HEK293 (cell line): Measurements from ENCODE around the gene MIF4GD.
A peak's percentile ranks its signal among the peaks of the same experiment; 100 is the strongest.

Source experiments
- AEBP2 ChIP-seq: fragments of 450-650 bp; formaldehyde crosslinking; IDR thresholded peaks from 2 replicates; pipeline ENCODE4 v1.5.1; 2016; ENCODE audit warnings: missing biosample characterization, missing genetic modification characterization, borderline replicate concordance
- GLI2 ChIP-seq: fragments of 450-650 bp; formaldehyde crosslinking; IDR thresholded peaks from 2 replicates; pipeline ENCODE4; 2017; ENCODE audit warnings: missing biosample characterization, missing genetic modification characterization, low read depth, borderline replicate concordance
- GLI4 ChIP-seq: fragments of 450-650 bp; formaldehyde crosslinking; IDR thresholded peaks from 2 replicates; pipeline ENCODE4 v1.5.1; 2016; ENCODE audit warnings: missing biosample characterization, missing genetic modification characterization
- GLIS2 ChIP-seq: fragments of 450-650 bp; formaldehyde crosslinking; IDR thresholded peaks from 2 replicates; pipeline ENCODE4 v1.5.1; 2016; ENCODE audit warnings: missing biosample characterization, missing genetic modification characterization
- IKZF3 ChIP-seq: fragments of 450-650 bp; IDR thresholded peaks from 2 replicates; pipeline ENCODE4 v1.5.0; 2018; ENCODE audit warnings: missing biosample characterization, mild to moderate bottlenecking, missing genetic modification characterization, moderate library complexity
- KLF16 ChIP-seq: fragments of 450-650 bp; formaldehyde crosslinking; IDR thresholded peaks from 2 replicates; pipeline ENCODE4 v1.5.1; 2017; ENCODE audit warnings: missing biosample characterization, missing genetic modification characterization
- KLF7 ChIP-seq: fragments of 450-650 bp; formaldehyde crosslinking; IDR thresholded peaks from 2 replicates; pipeline ENCODE4 v1.5.1; 2016; ENCODE audit warnings: missing biosample characterization, missing genetic modification characterization, borderline replicate concordance
- MEIS1 ChIP-seq: sonication (generic); formaldehyde crosslinking; IDR thresholded peaks from 2 replicates; pipeline ENCODE4 v1.8.1; 2022; ENCODE audit warnings: missing genetic modification reagents, mild to moderate bottlenecking, borderline replicate concordance
- SP3 ChIP-seq: fragments of 450-650 bp; formaldehyde crosslinking; IDR thresholded peaks from 2 replicates; pipeline ENCODE4 v1.5.1; 2016; ENCODE audit warnings: missing biosample characterization, missing genetic modification characterization
- ZBTB20 ChIP-seq: fragments of 450-650 bp; formaldehyde crosslinking; IDR thresholded peaks from 2 replicates; pipeline ENCODE4 v1.5.1; 2016; ENCODE audit warnings: missing biosample characterization, missing genetic modification characterization
- ZBTB26 ChIP-seq: fragments of 450-650 bp; formaldehyde crosslinking; optimal IDR thresholded peaks from 2 replicates; pipeline ENCODE3; 2016; ENCODE audit warnings: missing biosample characterization, mild to moderate bottlenecking, missing genetic modification characterization
- ZNF112 ChIP-seq: fragments of 450-650 bp; formaldehyde crosslinking; IDR thresholded peaks from 2 replicates; pipeline ENCODE4 v1.5.0; 2017; ENCODE audit warnings: missing biosample characterization, missing genetic modification characterization
- ZNF114 ChIP-seq: fragments of 450-650 bp; formaldehyde crosslinking; IDR thresholded peaks from 2 replicates; pipeline ENCODE4 v1.5.0; 2017; ENCODE audit warnings: missing biosample characterization, missing genetic modification characterization
- ZNF16 ChIP-seq: fragments of 450-650 bp; formaldehyde crosslinking; IDR thresholded peaks from 2 replicates; pipeline ENCODE4 v1.5.1; 2016; ENCODE audit warnings: low read depth, missing biosample characterization, missing genetic modification characterization
- ZNF169 ChIP-seq: fragments of 450-650 bp; formaldehyde crosslinking; IDR thresholded peaks from 2 replicates; pipeline ENCODE4 v1.5.1; 2016; ENCODE audit warnings: missing biosample characterization, missing genetic modification characterization
- ZNF221 ChIP-seq: fragments of 450-650 bp; formaldehyde crosslinking; IDR thresholded peaks from 2 replicates; pipeline ENCODE4 v1.5.1; 2017; ENCODE audit warnings: missing biosample characterization, missing genetic modification characterization, borderline replicate concordance
- ZNF239 ChIP-seq: fragments of 450-650 bp; formaldehyde crosslinking; IDR thresholded peaks from 2 replicates; pipeline ENCODE4 v1.5.1; 2016; ENCODE audit warnings: missing biosample characterization, missing genetic modification characterization
- ZNF350 ChIP-seq: fragments of 450-650 bp; formaldehyde crosslinking; IDR thresholded peaks from 2 replicates; pipeline ENCODE4 v1.5.0; 2017; ENCODE audit warnings: missing biosample characterization, mild to moderate bottlenecking, missing genetic modification characterization
- ZNF423 ChIP-seq: fragments of 450-650 bp; formaldehyde crosslinking; IDR thresholded peaks from 2 replicates; pipeline ENCODE4 v1.5.1; 2016; ENCODE audit warnings: missing biosample characterization, missing genetic modification characterization
- ZNF449 ChIP-seq: fragments of 450-650 bp; formaldehyde crosslinking; IDR thresholded peaks from 2 replicates; pipeline ENCODE4 v1.5.1; 2017; ENCODE audit warnings: missing biosample characterization, mild to moderate bottlenecking, missing genetic modification characterization, moderate library complexity
- ZNF473 ChIP-seq: fragments of 450-650 bp; formaldehyde crosslinking; IDR thresholded peaks from 2 replicates; pipeline ENCODE4 v1.5.1; 2017; ENCODE audit warnings: missing biosample characterization, missing genetic modification characterization
- ZNF501 ChIP-seq: fragments of 450-650 bp; formaldehyde crosslinking; IDR thresholded peaks from 2 replicates; pipeline ENCODE4 v1.5.1; 2016; ENCODE audit warnings: missing biosample characterization, missing genetic modification characterization
- ZNF510 ChIP-seq: fragments of 450-650 bp; formaldehyde crosslinking; IDR thresholded peaks from 2 replicates; pipeline ENCODE4 v1.5.1; 2018; ENCODE audit warnings: mild to moderate bottlenecking, missing genetic modification characterization, missing biosample characterization; ENCODE audit not compliant: insufficient replicate concordance
- ZNF521 ChIP-seq: fragments of 450-650 bp; formaldehyde crosslinking; IDR thresholded peaks from 2 replicates; pipeline ENCODE4 v1.5.1; 2017; ENCODE audit warnings: missing biosample characterization, mild to moderate bottlenecking, missing genetic modification characterization
- ZNF621 ChIP-seq: fragments of 450-650 bp; formaldehyde crosslinking; IDR thresholded peaks from 2 replicates; pipeline ENCODE4 v1.5.1; 2017; ENCODE audit warnings: missing biosample characterization, missing genetic modification characterization
- ZNF639 ChIP-seq: fragments of 450-650 bp; formaldehyde crosslinking; IDR thresholded peaks from 2 replicates; pipeline ENCODE4 v1.5.1; 2016; ENCODE audit warnings: missing biosample characterization, missing genetic modification characterization
- ZNF670 ChIP-seq: fragments of 450-650 bp; formaldehyde crosslinking; IDR thresholded peaks from 2 replicates; pipeline ENCODE4 v1.5.1; 2016; ENCODE audit warnings: missing biosample characterization, missing genetic modification characterization, low read depth
- ZNF692 ChIP-seq: fragments of 450-650 bp; formaldehyde crosslinking; IDR thresholded peaks from 2 replicates; pipeline ENCODE4 v1.5.1; 2016; ENCODE audit warnings: missing biosample characterization, missing genetic modification characterization
- ZNF777 ChIP-seq: fragments of 450-650 bp; formaldehyde crosslinking; IDR thresholded peaks from 2 replicates; pipeline ENCODE4 v1.5.1; 2017; ENCODE audit warnings: missing biosample characterization, missing genetic modification characterization, borderline replicate concordance
- ZSCAN16 ChIP-seq: fragments of 450-650 bp; formaldehyde crosslinking; IDR thresholded peaks from 2 replicates; pipeline ENCODE4 v1.5.1; 2016; ENCODE audit warnings: missing biosample characterization, missing genetic modification characterization
- ZSCAN4 ChIP-seq: fragments of 450-650 bp; formaldehyde crosslinking; IDR thresholded peaks from 2 replicates; pipeline ENCODE4 v1.5.1; 2017; ENCODE audit warnings: missing biosample characterization, missing genetic modification characterization
- TF ChIP-seq, protein P1 (sequence below): fragments of 450-650 bp; formaldehyde crosslinking; IDR thresholded peaks from 2 replicates; pipeline ENCODE4 v1.5.1; 2016; ENCODE audit warnings: missing biosample characterization, missing genetic modification characterization

Gene MIF4GD

DNA sequence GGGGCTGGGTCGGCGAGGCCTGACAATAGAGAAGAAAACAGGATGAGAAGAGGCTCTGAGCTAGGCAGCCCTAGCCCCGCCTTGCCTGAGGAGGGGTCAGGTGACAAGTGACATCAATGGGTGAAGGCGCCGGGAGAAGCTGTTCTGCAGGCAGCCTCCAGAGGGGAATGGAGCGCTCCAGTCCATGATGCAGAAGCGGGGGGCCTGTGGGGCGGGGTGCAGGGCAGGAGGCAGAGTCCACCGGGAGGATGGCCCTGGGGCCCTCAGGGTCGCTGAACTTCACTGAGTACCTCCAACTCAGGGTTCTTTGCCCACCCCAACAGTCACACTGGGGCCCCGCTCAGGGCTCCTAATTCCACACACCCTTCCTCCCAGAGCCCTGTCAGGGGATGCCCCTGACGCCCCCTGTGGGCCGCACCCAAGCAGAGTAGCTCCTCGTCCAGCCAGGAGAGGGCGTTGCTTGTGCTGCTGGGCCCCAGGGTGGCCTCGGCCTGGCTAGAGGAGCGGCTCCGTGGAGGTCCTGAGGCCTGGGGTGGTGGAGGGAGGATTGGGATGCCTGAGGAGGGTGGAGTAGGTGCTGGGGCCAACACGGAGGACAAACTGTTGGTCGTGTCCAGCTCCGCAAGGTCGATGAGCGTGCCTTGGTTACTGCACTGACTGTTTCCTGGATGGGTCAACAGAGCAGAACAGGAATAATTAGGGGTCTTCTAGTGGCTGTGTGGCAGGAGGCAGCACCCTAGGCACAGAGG is 30.5 kb downstream of the MIF4GD start (continued):
- TF ChIP-seq AEBP2 (tag by site-specific recombination) (no peak), SP3 (tag by site-specific recombination) (0 out of 2 replicates have a peak, but pooled peaks have one; percentile 29), ZNF16 (no peak), KLF7 (no peak), ZNF692 (tag by site-specific recombination) (peak; percentile 53), GLI4 (tag by site-specific recombination) (no peak), ZNF169 (tag by site-specific recombination) (no peak), MEIS1 (CRISPR knock-in tag) (no peak), ZNF777 (tag by site-specific recombination) (no peak), ZNF114 (tag by site-specific recombination) (no peak), ZNF423 (tag by site-specific recombination) (peak; percentile 95), ZNF510 (tag by site-specific recombination) (no peak), ZNF473 (tag by site-specific recombination) (no peak), ZNF501 (peak; percentile 59; the same call in 1 of the 2 replicates), GLI2 (tag by site-specific recombination) (no peak), ZNF449 (tag by site-specific recombination) (no peak), ZNF670 (no peak), ZBTB26 (no peak), GLIS2 (tag by site-specific recombination) (peak; percentile 94), KLF16 (tag by site-specific recombination) (no peak), IKZF3 (tag by site-specific recombination) (0 out of 2 replicates have a peak, but pooled peaks have one; percentile 17), ZNF112 (tag by site-specific recombination) (no peak), ZSCAN16 (tag by site-specific recombination) (no peak), ZNF239 (tag by site-specific recombination) (no peak), ZNF350 (no peak), ZBTB20 (tag by site-specific recombination) (peak; percentile 23; the same call in 1 of the 2 replicates), ZNF621 (no peak), ZNF639 (0 out of 2 replicates have a peak, but pooled peaks have one; percentile 33), ZNF521 (no peak), ZNF221 (no peak), ZSCAN4 (no peak)
- TF ChIP-seq, protein P1, sequence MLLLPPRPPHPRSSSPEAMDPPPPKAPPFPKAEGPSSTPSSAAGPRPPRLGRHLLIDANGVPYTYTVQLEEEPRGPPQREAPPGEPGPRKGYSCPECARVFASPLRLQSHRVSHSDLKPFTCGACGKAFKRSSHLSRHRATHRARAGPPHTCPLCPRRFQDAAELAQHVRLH (tag by site-specific recombination) = 0 out of 2 replicates have a peak, but pooled peaks have one; percentile 38
